ENCODE measurements around the gene TRIM39. TPM values are rescaled to one million over a fixed set of nuclear protein-coding genes. Genes with fewer than 3 reads are reported as not detected.

The TRIM39 gene
- total and polyA plus RNA-seq, 2 donors (not counting 1 experiment from before 2014, with no cell fraction given): 18.1 to 31.4 TPM

DNA sequence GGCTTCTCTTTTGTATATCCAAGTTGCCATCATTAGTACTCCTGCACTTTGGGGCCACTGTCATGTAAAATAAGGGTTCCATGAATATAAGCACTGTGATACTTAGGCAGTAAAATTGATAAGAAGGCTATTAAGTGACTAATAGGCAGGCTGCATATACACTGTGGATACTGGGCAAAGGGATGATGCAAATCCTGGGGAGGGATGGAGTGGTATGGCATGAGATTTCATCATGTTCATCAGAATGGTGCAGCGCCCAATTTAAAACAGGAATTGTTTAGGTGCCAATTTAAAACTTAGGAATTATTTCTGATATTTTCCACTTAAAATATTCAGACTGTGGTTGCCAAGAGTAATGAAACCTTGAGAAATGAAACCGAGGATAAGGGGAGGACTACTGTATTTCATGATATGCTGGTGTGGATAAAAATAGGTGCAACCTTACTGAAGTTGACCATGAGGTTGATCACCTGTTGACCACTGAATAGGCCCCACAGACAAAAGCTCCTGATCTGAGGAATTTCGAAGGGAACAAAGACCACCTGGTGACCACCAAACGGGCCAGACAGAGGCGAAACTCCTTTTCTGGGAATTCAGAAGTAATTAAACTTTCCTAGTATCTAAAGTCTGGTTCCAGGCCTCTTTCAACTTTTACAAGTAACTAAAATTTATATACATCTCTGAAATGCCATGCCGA lies 4.9 kb upstream of the TRIM39 start:
- no peaks in the 10 kb centered on the region for H3K9me3 Mint-ChIP-seq (ENCODE audit: insufficient read depth)
- H3K4me1 ChIP-seq (ENCODE audit: control insufficient read depth in 2 of 2, insufficient read depth in 2 of 2, low read length in 2 of 2): peaks cover 26 to 30% of the 10 kb centered on the region in 2 donors
- TF ChIP-seq, protein P1, sequence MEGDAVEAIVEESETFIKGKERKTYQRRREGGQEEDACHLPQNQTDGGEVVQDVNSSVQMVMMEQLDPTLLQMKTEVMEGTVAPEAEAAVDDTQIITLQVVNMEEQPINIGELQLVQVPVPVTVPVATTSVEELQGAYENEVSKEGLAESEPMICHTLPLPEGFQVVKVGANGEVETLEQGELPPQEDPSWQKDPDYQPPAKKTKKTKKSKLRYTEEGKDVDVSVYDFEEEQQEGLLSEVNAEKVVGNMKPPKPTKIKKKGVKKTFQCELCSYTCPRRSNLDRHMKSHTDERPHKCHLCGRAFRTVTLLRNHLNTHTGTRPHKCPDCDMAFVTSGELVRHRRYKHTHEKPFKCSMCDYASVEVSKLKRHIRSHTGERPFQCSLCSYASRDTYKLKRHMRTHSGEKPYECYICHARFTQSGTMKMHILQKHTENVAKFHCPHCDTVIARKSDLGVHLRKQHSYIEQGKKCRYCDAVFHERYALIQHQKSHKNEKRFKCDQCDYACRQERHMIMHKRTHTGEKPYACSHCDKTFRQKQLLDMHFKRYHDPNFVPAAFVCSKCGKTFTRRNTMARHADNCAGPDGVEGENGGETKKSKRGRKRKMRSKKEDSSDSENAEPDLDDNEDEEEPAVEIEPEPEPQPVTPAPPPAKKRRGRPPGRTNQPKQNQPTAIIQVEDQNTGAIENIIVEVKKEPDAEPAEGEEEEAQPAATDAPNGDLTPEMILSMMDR (IDR thresholded peaks at IDR 0.05): no peak
- no peak for TF ChIP-seq EZH2 (IDR thresholded peaks at IDR 0.05; ENCODE audit: borderline replicate concordance, insufficient read depth, low read depth, low read length, poor library complexity, severe bottlenecking)
- peaks cover 97% of the 10 kb centered on the region for H3K79me2 ChIP-seq (ENCODE audit: control insufficient read depth, insufficient read depth, low read length)
- no peak overlapping the region for H3K4me3 ChIP-seq (ENCODE audit: control extremely low read depth in 1 of 5, extremely low read depth in 1 of 5, insufficient read depth in 1 of 5, low read depth in 2 of 5, low read length in 4 of 5)
- no peak overlapping the region for H3K4me3 Mint-ChIP-seq
- CTCF ChIA-PET: no interaction called here
- POLR2A ChIA-PET: no interaction called here
- DNase-seq: no peak
- H3K4me2 ChIP-seq (replicated peaks; ENCODE audit: low read depth, low read length, poor library complexity, severe bottlenecking): no peak overlapping the region
- no peaks in the 10 kb centered on the region for H3K36me3 ChIP-seq (replicated peaks in 1 of 2; ENCODE audit: control extremely low read depth in 1 of 2, control insufficient read depth in 1 of 2, extremely low read depth in 1 of 2, insufficient read depth in 2 of 2, low read length in 1 of 2)
- H3K9ac ChIP-seq (ENCODE audit: low read length): no peak overlapping the region
- H3K27ac Mint-ChIP-seq: no peak overlapping the region
- H3K9me3 ChIP-seq (ENCODE audit: control extremely low read depth in 1 of 3, control insufficient read depth in 2 of 3, insufficient read depth in 1 of 3, low read length in 2 of 3): no peaks in the 10 kb centered on the region
- peaks cover 70% of the 10 kb centered on the region for H3K4me1 Mint-ChIP-seq
- WGBS (ENCODE audit: insufficient coverage): 94% methylated on average over 5 of the region's 6 CpGs
- H3K27me3 Mint-ChIP-seq: no peaks in the 10 kb centered on the region
- no peak overlapping the region for H2AFZ ChIP-seq (ENCODE audit: insufficient read depth, low read depth, low read length, poor library complexity, severe bottlenecking)
- no peaks in the 10 kb centered on the region for H3K27me3 ChIP-seq (replicated peaks in 1 of 4; ENCODE audit: control extremely low read depth in 1 of 4, control insufficient read depth in 3 of 4, insufficient read depth in 4 of 4, low read length in 3 of 4)
- peaks cover 66% of the 10 kb centered on the region for H4K20me1 ChIP-seq (ENCODE audit: control insufficient read depth, insufficient read depth, low read length, poor library complexity, severe bottlenecking)
- no peak for ATAC-seq (ENCODE audit: low read depth)
- H3K27ac ChIP-seq (ENCODE audit: low read length in 2 of 2): no peak overlapping the region
- intact Hi-C loops (cut with micrococcal nuclease): loop anchor here (10.0 kb wide), 1 partner anchor 217 kb away; no protein-coding TSS in a partner anchor
